Smooth muscle cell (in vitro differentiated cells): ENCODE measurements around the gene CFAP69. TPM values are rescaled to one million over a fixed set of nuclear protein-coding genes. Genes with fewer than 3 reads are reported as not detected.

ENCODE experiments used
- DNase-seq: peaks from one replicate; lab custom pipeline; 2025; ENCODE audit not compliant: unreplicated experiment; lab: John Stamatoyannopoulos, UW
- H2AFZ ChIP-seq: fragments of 200-600 bp; sonication (generic); 2 replicates; pipeline ENCODE4 v1.6.0; 2016; ENCODE audit warnings: antibody characterized with exemption, low read depth, mild to moderate bottlenecking
- H3F3A ChIP-seq: fragments of 200-600 bp; sonication (generic); 2 replicates; pipeline ENCODE4 v1.6.0; 2017; ENCODE audit warnings: antibody characterized with exemption, low read depth
- H3K27ac ChIP-seq: fragments of 200-600 bp; sonication (generic); 2 replicates; pipeline ENCODE4 v1.5.1; 2016; ENCODE audit warnings: low read depth, mild to moderate bottlenecking
- H3K27me3 ChIP-seq: fragments of 200-600 bp; sonication (generic); 2 replicates; pipeline ENCODE4 v1.6.1; 2016; ENCODE audit warnings: low read depth, mild to moderate bottlenecking
- H3K36me3 ChIP-seq: fragments of 200-600 bp; sonication (generic); 2 replicates; pipeline ENCODE4 v1.5.1; 2016; ENCODE audit warnings: low read depth
- H3K4me1 ChIP-seq: fragments of 200-600 bp; sonication (generic); 2 replicates; pipeline ENCODE4 v1.5.1; 2016; ENCODE audit warnings: low read depth
- H3K4me2 ChIP-seq: fragments of 200-600 bp; sonication (generic); 2 replicates; pipeline ENCODE4 v1.6.0; 2016; ENCODE audit warnings: mild to moderate bottlenecking
- H3K4me3 ChIP-seq: fragments of 200-600 bp; sonication (generic); 2 replicates; pipeline ENCODE4 v1.5.1; 2016; ENCODE audit warnings: mild to moderate bottlenecking
- H3K79me2 ChIP-seq: fragments of 200-600 bp; sonication (generic); 2 replicates; pipeline ENCODE4 v1.6.0; 2016; ENCODE audit warnings: low read depth, mild to moderate bottlenecking
- H3K9ac ChIP-seq: fragments of 200-600 bp; sonication (generic); 2 replicates; pipeline ENCODE4 v1.6.0; 2016; ENCODE audit warnings: low read depth
- H3K9me3 ChIP-seq: fragments of 200-600 bp; sonication (generic); replicated peaks from 2 replicates; pipeline ENCODE4 v1.5.1; 2016; ENCODE audit warnings: low read depth
- H4K20me1 ChIP-seq: fragments of 200-600 bp; sonication (generic); 2 replicates; pipeline ENCODE4 v1.6.0; 2016; ENCODE audit warnings: low read depth
- WGBS: methylation state at CpG from one replicate; pipeline ENCODE4 v1.1.7; 2016; ENCODE audit warnings: low lambda C conversion rate; 5-methylcytosine and 5-hydroxymethylcytosine counted together
- polyA plus RNA-seq: library from polyadenylated mRNA; unstranded; fragments of >200 nt; fragmentation: Nextera tagmentation; extraction: Ambion mirVana; gene quantifications from 2 replicates; pipeline ENCODE4 v1.2.1, GENCODE V29; 2016
- total RNA-seq: library from RNA; depleted of rRNA; stranded (reverse); fragments of >200 nt; gene quantifications from 2 replicates; pipeline ENCODE4 v1.2.3, GENCODE V29; 2014
- TF ChIP-seq, protein P1 (sequence below): fragments of 200-600 bp; sonication (generic); IDR thresholded peaks from 2 replicates; pipeline ENCODE4 v1.5.1; 2017; ENCODE audit warnings: borderline replicate concordance, mild to moderate bottlenecking, antibody characterized with exemption; ENCODE audit not compliant: insufficient read depth, poor library complexity, severe bottlenecking

CFAP69 gene
- total and polyA plus RNA-seq, 2 experiments from 2014 or later = 0.97 to 8.7 TPM

DNA sequence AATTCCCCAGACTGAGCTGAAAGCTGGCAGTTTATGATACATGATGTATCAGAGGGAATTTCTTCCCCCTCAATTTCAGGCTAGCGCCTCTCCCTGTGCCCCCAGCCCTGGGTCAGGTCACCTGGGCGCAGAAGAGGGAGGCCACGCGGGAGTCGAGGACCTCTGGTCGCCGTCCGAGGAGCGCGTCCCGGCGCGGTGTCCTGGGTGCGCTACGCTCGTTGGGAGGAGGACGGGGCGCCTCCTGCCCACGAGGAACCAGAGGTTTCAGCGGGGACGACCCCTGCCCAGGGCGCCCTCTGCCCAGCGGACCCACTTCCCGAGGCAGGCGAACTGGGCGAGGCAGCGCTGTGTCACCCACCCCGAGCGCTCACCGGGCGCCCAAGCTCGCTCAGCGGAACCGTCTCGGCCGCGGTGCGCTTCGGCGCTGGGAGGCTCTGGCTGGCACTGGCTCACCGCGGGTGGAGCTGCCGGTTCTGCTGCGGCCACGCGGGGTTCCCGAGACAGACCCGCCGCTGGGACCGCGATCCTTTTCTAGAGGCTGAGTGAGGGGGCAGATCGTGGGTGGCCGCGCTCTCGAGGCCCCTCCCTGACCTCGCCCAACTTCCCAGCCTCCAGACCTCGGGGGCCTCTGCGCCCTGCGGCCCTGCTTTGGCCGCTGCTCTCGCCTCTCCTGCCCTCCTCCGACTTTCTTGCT is 76.0 kb downstream of the CFAP69 start, which contains the start of gene FAM237B:
Gene FAM237B, minus strand, starts transcription at position 504 of the 694 bp plus-strand sequence. CDS start 1,556 bp downstream, outside the sequence.
- H3F3A ChIP-seq = no peaks in the 10 kb centered on the region
- H3K9me3 ChIP-seq = no peaks in the 10 kb centered on the region
- no peak within 1 kb of the TSS for H3K9ac ChIP-seq
- peak within 1 kb of the TSS; percentile 65 for H2AFZ ChIP-seq
- H3K27me3 ChIP-seq = peaks cover 83% of the 10 kb centered on the region
- H4K20me1 ChIP-seq = no peaks in the 10 kb centered on the region
- no peak for DNase-seq
- peak within 1 kb of the TSS; percentile 40 for H3K4me3 ChIP-seq
- no peaks in the 10 kb centered on the region for H3K79me2 ChIP-seq
- peak within 1 kb of the TSS; percentile 80 for H3K4me2 ChIP-seq
- no peaks in the 10 kb centered on the region for H3K36me3 ChIP-seq
- TF ChIP-seq, protein P1, sequence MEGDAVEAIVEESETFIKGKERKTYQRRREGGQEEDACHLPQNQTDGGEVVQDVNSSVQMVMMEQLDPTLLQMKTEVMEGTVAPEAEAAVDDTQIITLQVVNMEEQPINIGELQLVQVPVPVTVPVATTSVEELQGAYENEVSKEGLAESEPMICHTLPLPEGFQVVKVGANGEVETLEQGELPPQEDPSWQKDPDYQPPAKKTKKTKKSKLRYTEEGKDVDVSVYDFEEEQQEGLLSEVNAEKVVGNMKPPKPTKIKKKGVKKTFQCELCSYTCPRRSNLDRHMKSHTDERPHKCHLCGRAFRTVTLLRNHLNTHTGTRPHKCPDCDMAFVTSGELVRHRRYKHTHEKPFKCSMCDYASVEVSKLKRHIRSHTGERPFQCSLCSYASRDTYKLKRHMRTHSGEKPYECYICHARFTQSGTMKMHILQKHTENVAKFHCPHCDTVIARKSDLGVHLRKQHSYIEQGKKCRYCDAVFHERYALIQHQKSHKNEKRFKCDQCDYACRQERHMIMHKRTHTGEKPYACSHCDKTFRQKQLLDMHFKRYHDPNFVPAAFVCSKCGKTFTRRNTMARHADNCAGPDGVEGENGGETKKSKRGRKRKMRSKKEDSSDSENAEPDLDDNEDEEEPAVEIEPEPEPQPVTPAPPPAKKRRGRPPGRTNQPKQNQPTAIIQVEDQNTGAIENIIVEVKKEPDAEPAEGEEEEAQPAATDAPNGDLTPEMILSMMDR = no peak
- 4% methylated on average over 57 of the region's 62 CpGs for WGBS
- no peaks in the 10 kb centered on the region for H3K4me1 ChIP-seq
- H3K27ac ChIP-seq = no peak within 1 kb of the TSS

GRCh38 chr7:90322837-90323236 is 77.9 kb downstream of the CFAP69 start:
- H3K4me3 ChIP-seq = no peak overlapping the region
- TF ChIP-seq, protein P1 = no peak
- no peak overlapping the region for H3K27ac ChIP-seq
- no peaks in the 10 kb centered on the region for H3K4me1 ChIP-seq
- no peaks in the 10 kb centered on the region for H3K9me3 ChIP-seq
- no peak overlapping the region for H2AFZ ChIP-seq
- H3K9ac ChIP-seq = no peak overlapping the region
- no peak overlapping the region for H3K4me2 ChIP-seq
- no peaks in the 10 kb centered on the region for H4K20me1 ChIP-seq
- peaks cover 71% of the 10 kb centered on the region for H3K27me3 ChIP-seq
- DNase-seq = no peak
- H3F3A ChIP-seq = no peaks in the 10 kb centered on the region
- H3K79me2 ChIP-seq = no peaks in the 10 kb centered on the region
- H3K36me3 ChIP-seq = no peaks in the 10 kb centered on the region

- no peaks in the 10 kb centered on the region for H3F3A ChIP-seq
- no peak overlapping the region for H3K4me3 ChIP-seq
- no peak for DNase-seq
- H3K27me3 ChIP-seq = peaks cover 34% of the 10 kb centered on the region
- TF ChIP-seq, protein P1 = no peak
- H2AFZ ChIP-seq = no peak overlapping the region
- H4K20me1 ChIP-seq = no peaks in the 10 kb centered on the region
- 0% methylated on average over 1 of the region's 1 CpG for WGBS
- H3K4me1 ChIP-seq = no peaks in the 10 kb centered on the region
- no peaks in the 10 kb centered on the region for H3K9me3 ChIP-seq
- no peak overlapping the region for H3K9ac ChIP-seq
- no peaks in the 10 kb centered on the region for H3K79me2 ChIP-seq
- no peak overlapping the region for H3K27ac ChIP-seq
- H3K4me2 ChIP-seq = no peak overlapping the region
- no peaks in the 10 kb centered on the region for H3K36me3 ChIP-seq
Measured at GRCh38 chr7:90326500-90326899, 81.5 kb downstream of the CFAP69 start.
